HG02798 (cell line): Measurements from ENCODE around the gene TMEM128.
"Not testable (repeated sequence)": the region's sequence is repeated elsewhere in the genome, so short reads cannot be mapped to it uniquely, and the experiment has no call there.

Source experiments
- ATAC-seq: cut with Tn5 transposase; IDR thresholded peaks from one replicate; pipeline ENCODE4 v1.9.1; 2021; ENCODE audit warnings: mild to moderate bottlenecking; ENCODE audit not compliant: unreplicated experiment, poor library complexity

The TMEM128 gene

DNA sequence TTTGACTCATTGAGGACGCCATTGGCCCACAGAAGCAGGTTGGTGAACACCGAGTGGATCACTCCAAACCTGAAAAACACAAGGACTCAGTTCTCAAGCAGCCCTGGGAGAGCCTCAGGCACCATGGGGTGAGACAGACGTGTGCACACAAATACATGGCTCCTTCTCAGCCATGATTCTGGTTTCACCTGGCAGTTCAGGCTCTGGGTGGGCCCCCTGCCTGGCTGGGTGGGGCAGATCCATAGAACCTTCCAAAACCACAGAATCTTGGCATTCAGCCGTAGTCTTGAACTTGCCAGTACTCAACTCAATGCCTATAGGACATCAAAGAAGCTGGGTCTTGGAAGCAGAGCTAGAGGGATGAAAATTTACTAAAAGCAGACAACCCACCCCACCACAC, 45.5 kb downstream of the TMEM128 start:
- ATAC-seq: no peak

DNA sequence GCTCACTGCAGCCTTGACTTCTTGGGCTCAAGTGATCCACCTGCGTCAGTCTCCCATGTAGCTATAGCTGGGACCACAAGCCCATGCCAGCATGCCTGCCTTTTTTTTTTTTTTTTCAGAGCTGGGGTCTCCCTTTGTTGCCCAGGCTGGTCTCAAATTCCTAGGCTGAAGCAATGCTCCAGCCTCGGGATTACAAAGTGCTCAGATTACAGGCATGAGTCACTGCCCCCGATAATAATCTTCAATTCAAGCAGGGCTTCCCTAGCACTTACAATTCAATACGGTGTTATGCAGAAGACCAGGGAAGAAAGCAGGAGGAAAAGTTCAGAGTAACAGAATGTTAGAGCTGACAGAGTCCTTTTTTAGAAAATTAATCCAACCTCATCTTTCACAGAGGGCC, 47.4 kb downstream of the TMEM128 start:
- no peak for ATAC-seq

DNA sequence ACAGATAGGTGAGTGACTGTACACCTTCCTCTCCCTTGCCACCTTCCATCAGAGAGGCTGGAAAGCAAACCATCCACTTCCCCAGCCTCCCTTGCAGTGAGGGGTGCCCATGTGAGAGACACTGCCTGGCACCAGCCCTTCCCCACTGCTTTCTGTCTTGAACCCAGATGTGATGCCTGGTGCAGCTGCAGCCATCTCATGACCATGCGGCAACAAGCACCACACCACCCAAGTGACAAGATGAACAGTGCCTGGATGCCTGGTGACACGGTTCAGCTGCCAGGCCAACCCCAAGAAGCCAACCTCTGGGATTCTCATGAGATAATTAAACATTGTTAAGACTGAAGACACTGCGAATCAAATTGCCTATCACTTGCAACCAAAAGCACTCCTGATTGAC, 52.7 kb downstream of the TMEM128 start:
- ATAC-seq: no peak

DNA sequence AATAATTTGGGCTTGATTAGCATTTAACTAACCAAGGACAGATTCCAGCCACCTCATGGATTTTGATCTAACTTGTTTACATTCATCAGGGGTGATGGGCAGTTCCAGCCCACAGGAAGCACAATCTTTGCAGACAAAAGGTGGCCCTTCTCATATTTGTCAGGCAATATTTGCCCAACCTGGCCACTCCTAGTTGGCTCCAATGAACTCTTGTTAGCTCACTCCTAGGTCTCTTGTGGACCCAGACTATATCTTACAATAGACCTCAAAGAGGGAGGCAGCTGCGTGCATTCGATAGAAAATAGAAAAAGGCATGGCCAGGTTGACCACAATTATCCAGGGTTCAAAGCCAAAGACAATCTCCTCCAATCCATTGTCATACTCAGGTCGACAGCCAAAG, 59.5 kb downstream of the TMEM128 start:
- ATAC-seq: not testable (repeated sequence)
